Peyer's patch (tissue), 4 donors: ENCODE measurements around the gene TEDC1. TPM values are rescaled to one million over a fixed set of nuclear protein-coding genes. Genes with fewer than 3 reads are reported as not detected.
A peak's percentile ranks its signal among the peaks of the same experiment; 100 is the strongest.
"Not testable (repeated sequence)": the region's sequence is repeated elsewhere in the genome, so short reads cannot be mapped to it uniquely, and the experiment has no call there.

ENCODE experiments used
- DNase-seq, 3 donors: peaks; one replicate each; pipeline ENCODE4 v3.0.0-alpha.2; 2017 to 2019
- H3K27ac ChIP-seq, 4 donors: fragments of 200-600 bp; sonication (generic); one replicate each; pipeline ENCODE4 v1.5.1; 2016 to 2019
- H3K27me3 ChIP-seq, 2 donors: fragments of 200-600 bp; sonication (generic); one replicate each; pipeline ENCODE4 v1.5.1; 2019
- H3K36me3 ChIP-seq, 3 donors: fragments of 200-600 bp; sonication (generic); one replicate each; pipeline ENCODE4 v1.5.1; 2016 to 2019
- H3K4me1 ChIP-seq, 4 donors: fragments of 200-600 bp; sonication (generic); one replicate each; pipeline ENCODE4 v1.5.1; 2016 to 2019
- H3K4me3 ChIP-seq, 4 donors: fragments of 200-600 bp; sonication (generic); 1 replicate in 3 of 4; 2 replicates in 1 of 4; pipeline ENCODE4 v1.5.1; 2016 to 2019; ENCODE audit warnings: mild to moderate bottlenecking in 1 of 4
- H3K9me3 ChIP-seq, 4 donors: fragments of 200-600 bp; sonication (generic); one replicate each; pipeline ENCODE4 v1.5.1; 2016 to 2019; ENCODE audit warnings: mild to moderate bottlenecking in 1 of 4
- CTCF ChIP-seq, 6 experiments: fragments of 450-650 bp in 4 of 6; fragments of 200-600 bp in 2 of 6; sonication (generic) in 1 of 6; IDR thresholded peaks; one replicate each; pipeline ENCODE4 v1.5.1; 2017 to 2019; ENCODE audit warnings: antibody characterized with exemption in 6 of 6, mild to moderate bottlenecking in 3 of 6, moderate library complexity in 1 of 6
- POLR2A ChIP-seq, 2 donors: fragments of 450-650 bp; IDR thresholded peaks; one replicate each; pipeline ENCODE4 v1.5.1; 2017; ENCODE audit warnings: antibody characterized with exemption in 2 of 2, mild to moderate bottlenecking in 2 of 2, moderate library complexity in 2 of 2
- total RNA-seq, 4 donors: library from RNA; depleted of rRNA; stranded (reverse); fragments of >200 nt; gene quantifications; one replicate each; pipeline ENCODE4 v1.1.0, GENCODE V29; 2016

TEDC1 gene
- total RNA-seq, 4 donors from 2014 or later: 7.0 to 42.1 (median 15.1) TPM

- Histone ChIP-seq H3K36me3 (no peaks in the 10 kb centered on the region), H3K27me3 (no peaks in the 10 kb centered on the region), H3K4me3 (no peak overlapping the region), H3K4me1 (peaks cover 0 to 19% (median 0%) of the 10 kb centered on the region in 4 donors), H3K9me3 (no peaks in the 10 kb centered on the region), H3K27ac (no peak overlapping the region)
- TF ChIP-seq CTCF (IDR thresholded peaks at IDR 0.05) (no peak), POLR2A (IDR thresholded peaks at IDR 0.05) (no peak)
- no peak for DNase-seq
These were observed 45.9 kb downstream of the TEDC1 start for GRCh38 chr14:105536691-105537579.

- DNase-seq: peak; percentile 59 to 89 (median 72)
- TF ChIP-seq POLR2A (IDR thresholded peaks at IDR 0.05): no peak
- peak; percentile 71 to 99 (median 77) for TF ChIP-seq CTCF (IDR thresholded peaks at IDR 0.05)
These were observed 46.8 kb downstream of the TEDC1 start for GRCh38 chr14:105537580-105538474.

GRCh38 chr14:105538481-105539049, 47.5 kb downstream of the TEDC1 start:
- H3K4me3 ChIP-seq: no peak overlapping the region
- H3K4me1 ChIP-seq: peaks cover 0 to 6% (median 0%) of the 10 kb centered on the region in 4 donors
- no peak for DNase-seq
- no peaks in the 10 kb centered on the region for H3K36me3 ChIP-seq
- no peak overlapping the region for H3K27ac ChIP-seq
- H3K27me3 ChIP-seq: no peaks in the 10 kb centered on the region
- TF ChIP-seq CTCF (IDR thresholded peaks at IDR 0.05): no peak
- TF ChIP-seq POLR2A (IDR thresholded peaks at IDR 0.05): no peak
- no peaks in the 10 kb centered on the region for H3K9me3 ChIP-seq

More at GRCh38 chr14:105537580-105538474, 46.8 kb downstream of the TEDC1 start:
- peaks cover 0 to 10% (median 0%) of the 10 kb centered on the region in 4 donors for H3K4me1 ChIP-seq
- H3K27ac ChIP-seq: no peak overlapping the region
- H3K4me3 ChIP-seq: no peak overlapping the region
- H3K9me3 ChIP-seq: no peaks in the 10 kb centered on the region
- H3K36me3 ChIP-seq: no peaks in the 10 kb centered on the region
- no peaks in the 10 kb centered on the region for H3K27me3 ChIP-seq

GRCh38 chr14:105540811-105541210, 49.8 kb downstream of the TEDC1 start:
- Histone ChIP-seq H3K27me3 (no peaks in the 10 kb centered on the region), H3K27ac (no peak overlapping the region), H3K9me3 (no peaks in the 10 kb centered on the region), H3K4me1 (peaks cover 0 to 6% (median 0%) of the 10 kb centered on the region in 4 donors), H3K36me3 (no peaks in the 10 kb centered on the region), H3K4me3 (no peak overlapping the region)
- no peak for DNase-seq
- no peak for TF ChIP-seq CTCF (IDR thresholded peaks at IDR 0.05)

GRCh38 chr14:105541218-105541875, 50.3 kb downstream of the TEDC1 start:
- no peaks in the 10 kb centered on the region for H3K36me3 ChIP-seq
- no peaks in the 10 kb centered on the region for H3K27me3 ChIP-seq
- H3K4me3 ChIP-seq: no peak overlapping the region
- TF ChIP-seq POLR2A (IDR thresholded peaks at IDR 0.05): no peak
- TF ChIP-seq CTCF (IDR thresholded peaks at IDR 0.05): no peak
- no peaks in the 10 kb centered on the region for H3K9me3 ChIP-seq
- DNase-seq: no peak
- peaks cover 0 to 6% (median 0%) of the 10 kb centered on the region in 4 donors for H3K4me1 ChIP-seq
- no peak overlapping the region for H3K27ac ChIP-seq

- DNase-seq, H3K27me3 ChIP-seq, H3K4me3 ChIP-seq, H3K4me1 ChIP-seq, H3K27ac ChIP-seq, H3K9me3 ChIP-seq, H3K36me3 ChIP-seq: not testable (repeated sequence)
These were observed 54.6 kb downstream of the TEDC1 start for GRCh38 chr14:105545676-105546075.

GRCh38 chr14:105546410-105546809, 55.4 kb downstream of the TEDC1 start:
- H3K36me3 ChIP-seq, DNase-seq, H3K9me3 ChIP-seq: not testable (repeated sequence)

GRCh38 chr14:105547072-105547471, 56.0 kb downstream of the TEDC1 start:
- DNase-seq, H3K27ac ChIP-seq, H3K4me1 ChIP-seq, H3K36me3 ChIP-seq, H3K9me3 ChIP-seq, H3K4me3 ChIP-seq, H3K27me3 ChIP-seq: not testable (repeated sequence)

More at GRCh38 chr14:105546410-105546809, 55.4 kb downstream of the TEDC1 start:
- not testable (repeated sequence) for H3K27ac ChIP-seq, H3K4me1 ChIP-seq, H3K4me3 ChIP-seq, H3K27me3 ChIP-seq
